Measurements from ENCODE around the gene IL1RAPL1. TPM values are rescaled to one million over a fixed set of nuclear protein-coding genes. Genes with fewer than 3 reads are reported as not detected.

IL1RAPL1 gene
- total RNA-seq, 4 donors from 2014 or later = 0.78 TPM; not detected in 3

- no peak for TF ChIP-seq POLR2A (IDR thresholded peaks at IDR 0.05)
- TF ChIP-seq CTCF (IDR thresholded peaks at IDR 0.05) = peak in 1 of 6 experiments; percentile 10
- Histone ChIP-seq H3K27me3 (no peaks in the 10 kb centered on the region), H3K36me3 (no peaks in the 10 kb centered on the region), H3K4me3 (replicated peaks in 1 of 3) (no peak overlapping the region), H3K27ac (no peak overlapping the region), H3K4me1 (no peaks in the 10 kb centered on the region), H3K9me3 (no peaks in the 10 kb centered on the region)
- WGBS, 2 donors = 26 to 36% methylated on average over 2 of the region's 2 CpGs
- intact Hi-C loops (cut with DNase I) = no loop called here
- no peak for DNase-seq
Observed at GRCh38 chrX:28639451-28639850, 52.2 kb downstream of the IL1RAPL1 start.

- H3K27me3 ChIP-seq = no peaks in the 10 kb centered on the region
- no peak overlapping the region for H3K27ac ChIP-seq
- H3K4me1 ChIP-seq = no peaks in the 10 kb centered on the region
- TF ChIP-seq POLR2A (IDR thresholded peaks at IDR 0.05) (no peak), CTCF (IDR thresholded peaks at IDR 0.05) (no peak)
- intact Hi-C loops (cut with DNase I) = no loop called here
- WGBS, 2 donors = 92% methylated on average over 3 of the region's 3 CpGs
- H3K9me3 ChIP-seq = no peaks in the 10 kb centered on the region
- H3K4me3 ChIP-seq (replicated peaks in 1 of 3) = no peak overlapping the region
- no peak for DNase-seq
- no peaks in the 10 kb centered on the region for H3K36me3 ChIP-seq
Observed at GRCh38 chrX:28649541-28649940, 62.3 kb downstream of the IL1RAPL1 start.

DNA sequence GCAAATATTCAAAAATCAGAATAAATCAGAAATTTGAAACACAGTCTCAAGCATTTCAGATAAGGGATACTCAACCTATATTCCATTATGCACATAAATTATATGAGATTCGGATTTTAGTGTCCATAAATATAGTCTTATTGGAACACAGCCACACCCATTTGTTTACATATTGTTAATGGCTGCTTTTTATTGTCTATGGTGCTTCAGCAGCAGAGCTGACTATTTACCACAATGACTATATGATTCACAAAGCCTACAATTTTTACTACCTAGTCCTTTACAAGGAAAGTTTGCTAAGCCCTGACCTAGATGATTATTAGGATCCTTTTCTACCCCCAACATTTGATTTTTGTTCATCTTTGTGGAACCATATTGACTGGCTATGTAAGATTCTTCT, 63.9 kb downstream of the IL1RAPL1 start:
- Histone ChIP-seq H3K27me3 (no peaks in the 10 kb centered on the region), H3K4me1 (no peaks in the 10 kb centered on the region), H3K36me3 (no peaks in the 10 kb centered on the region), H3K27ac (no peak overlapping the region), H3K9me3 (no peaks in the 10 kb centered on the region), H3K4me3 (replicated peaks in 1 of 3) (no peak overlapping the region)
- DNase-seq = no peak
- intact Hi-C loops (cut with DNase I) = no loop called here
- TF ChIP-seq CTCF (IDR thresholded peaks at IDR 0.05) (no peak), POLR2A (IDR thresholded peaks at IDR 0.05) (no peak)
- whole genome bisulfite sequencing, 2 donors = 87 to 88% methylated on average over 1 of the region's 1 CpG

DNA sequence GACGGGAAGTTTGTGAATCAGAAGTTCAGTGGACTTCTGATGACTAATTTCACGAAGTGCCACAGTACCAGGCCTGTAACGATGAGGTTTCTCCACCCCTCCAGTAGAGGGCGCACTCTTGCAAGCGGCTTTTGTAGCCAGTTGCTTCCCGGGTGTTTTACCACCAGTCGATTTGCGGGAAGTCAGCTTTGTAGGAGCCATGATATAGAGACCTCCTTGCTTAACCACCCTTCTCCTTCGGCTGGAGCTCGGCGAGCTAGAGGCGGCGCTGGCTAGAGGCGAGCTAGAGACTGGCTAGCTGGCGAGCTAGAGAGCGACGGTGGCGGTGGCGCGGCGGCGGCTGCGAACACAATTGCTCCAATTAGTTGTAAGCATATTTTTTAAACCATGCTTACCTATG, 72.0 kb downstream of the IL1RAPL1 start:
- no peak for DNase-seq
- Histone ChIP-seq H3K4me3 (replicated peaks in 1 of 3) (no peak overlapping the region), H3K27me3 (no peaks in the 10 kb centered on the region), H3K27ac (no peak overlapping the region), H3K4me1 (no peaks in the 10 kb centered on the region), H3K36me3 (no peaks in the 10 kb centered on the region), H3K9me3 (no peaks in the 10 kb centered on the region)
- TF ChIP-seq CTCF (IDR thresholded peaks at IDR 0.05) (no peak), POLR2A (IDR thresholded peaks at IDR 0.05) (no peak)
- WGBS, 2 donors = 85 to 89% methylated on average over 21 to 23 of the region's 23 CpGs
- intact Hi-C loops (cut with DNase I) = no loop called here

DNA sequence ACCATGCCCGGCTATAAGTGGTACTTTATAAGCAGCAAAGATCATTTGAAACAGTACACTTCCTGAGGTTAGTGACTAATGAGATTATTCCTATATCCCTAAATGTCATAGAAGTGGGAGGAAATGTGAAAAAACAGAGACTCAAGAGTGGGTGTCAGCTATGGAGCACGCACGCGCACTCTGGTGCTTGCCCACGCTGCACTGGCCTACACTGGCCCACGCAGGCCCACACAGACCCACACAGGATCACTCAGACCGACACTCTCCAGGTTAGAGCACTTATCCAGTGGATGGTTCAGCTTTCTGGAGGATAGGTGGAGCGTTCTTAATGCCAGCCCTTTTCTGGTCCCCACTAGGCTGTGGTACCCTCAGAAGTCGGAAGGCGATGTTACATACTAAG, 78.5 kb downstream of the IL1RAPL1 start:
- WGBS, 2 donors = 92 to 100% methylated on average over 6 to 8 of the region's 10 CpGs
- Histone ChIP-seq H3K27me3 (no peaks in the 10 kb centered on the region), H3K27ac (no peak overlapping the region), H3K36me3 (no peaks in the 10 kb centered on the region), H3K4me3 (replicated peaks in 1 of 3) (no peak overlapping the region), H3K9me3 (no peaks in the 10 kb centered on the region), H3K4me1 (peaks cover 0 to 3% of the 10 kb centered on the region in 2 donors)
- no peak for DNase-seq
- intact Hi-C loops (cut with DNase I) = no loop called here
- no peak for TF ChIP-seq CTCF (IDR thresholded peaks at IDR 0.05)
- TF ChIP-seq POLR2A (IDR thresholded peaks at IDR 0.05) = no peak

All from thyroid gland (tissue), 4 donors.